Activated naive CD8-positive, alpha-beta T cell treated with anti-CD3 and anti-CD28 coated beads for 36 hours (primary cell): ENCODE measurements around the gene SSTR3. TPM values are rescaled to one million over a fixed set of nuclear protein-coding genes. Genes with fewer than 3 reads are reported as not detected.
"Not testable (repeated sequence)": the region's sequence is repeated elsewhere in the genome, so short reads cannot be mapped to it uniquely, and the experiment has no call there.

Source experiments
- DNase-seq: peaks from one replicate; pipeline ENCODE4 v3.0.0; 2021
- H3K27ac Mint-ChIP-seq: one replicate; pipeline ENCODE4 v1.8.0; 2022; ENCODE audit warnings: mild to moderate bottlenecking, moderate library complexity, mixed read lengths
- H3K27me3 Mint-ChIP-seq: one replicate; pipeline ENCODE4 v1.8.0; 2022; ENCODE audit warnings: mild to moderate bottlenecking, mixed read lengths
- H3K36me3 Mint-ChIP-seq: one replicate; pipeline ENCODE4 v1.8.0; 2021; ENCODE audit warnings: mild to moderate bottlenecking, mixed read lengths
- H3K4me1 Mint-ChIP-seq: one replicate; pipeline ENCODE4 v1.8.0; 2021; ENCODE audit warnings: mixed read lengths
- H3K4me3 Mint-ChIP-seq: one replicate; pipeline ENCODE4 v1.8.0; 2022; ENCODE audit warnings: mild to moderate bottlenecking, moderate library complexity, mixed read lengths
- H3K9me3 Mint-ChIP-seq: one replicate; pipeline ENCODE4 v1.8.0; 2022; ENCODE audit warnings: mixed read lengths
- total RNA-seq, 2 experiments: library from RNA; stranded (reverse); gene quantifications; one replicate each; pipeline ENCODE4 v1.2.3, GENCODE V29; 2021

Gene SSTR3
- total RNA-seq, 2 experiments from 2014 or later: 7.1 to 7.4 TPM

DNA sequence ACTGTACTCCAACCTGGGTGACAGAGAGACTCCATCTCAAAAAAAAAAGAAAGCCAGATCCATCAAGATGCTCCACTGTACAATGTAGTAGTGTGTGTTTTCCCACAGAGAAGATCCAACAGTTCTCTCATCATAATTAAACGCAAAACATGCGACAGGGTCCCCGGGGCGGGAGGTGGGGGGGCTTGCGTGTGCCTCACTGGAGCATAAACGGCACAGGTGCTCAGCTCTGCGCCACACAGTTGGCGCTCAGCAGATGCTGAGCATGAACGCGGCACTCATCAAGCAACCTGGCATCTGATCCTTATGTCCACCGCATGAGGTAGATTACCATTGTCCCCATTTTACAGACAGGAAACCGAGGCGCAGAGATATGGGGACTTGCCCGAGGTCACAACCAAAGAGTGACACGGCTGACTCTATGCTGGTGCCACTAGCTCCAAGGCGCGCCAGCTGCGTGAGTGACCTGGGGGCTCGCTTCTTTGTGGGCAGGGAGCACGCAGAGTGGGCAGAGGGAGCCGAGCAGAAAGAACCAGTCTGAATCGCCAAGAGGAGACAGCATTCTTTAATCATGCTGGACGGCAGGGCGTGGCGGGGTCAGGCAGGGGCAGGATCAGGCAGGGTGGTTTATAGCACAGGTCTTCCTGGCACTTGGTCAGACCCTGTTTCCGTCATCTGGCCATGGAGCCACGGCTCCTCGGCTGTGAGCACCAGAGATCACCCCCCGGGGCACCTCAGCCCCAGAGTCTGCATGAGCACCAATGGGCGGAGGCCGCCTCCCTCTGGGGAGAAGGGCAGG is 32.5 kb downstream of the SSTR3 start:
- Mint-ChIP-seq H3K4me1 (peaks cover 28% of the 10 kb centered on the region), H3K36me3 (no peaks in the 10 kb centered on the region), H3K4me3 (no peak overlapping the region), H3K27me3 (no peaks in the 10 kb centered on the region), H3K9me3 (no peaks in the 10 kb centered on the region), H3K27ac (no peak overlapping the region)
- no peak for DNase-seq

DNA sequence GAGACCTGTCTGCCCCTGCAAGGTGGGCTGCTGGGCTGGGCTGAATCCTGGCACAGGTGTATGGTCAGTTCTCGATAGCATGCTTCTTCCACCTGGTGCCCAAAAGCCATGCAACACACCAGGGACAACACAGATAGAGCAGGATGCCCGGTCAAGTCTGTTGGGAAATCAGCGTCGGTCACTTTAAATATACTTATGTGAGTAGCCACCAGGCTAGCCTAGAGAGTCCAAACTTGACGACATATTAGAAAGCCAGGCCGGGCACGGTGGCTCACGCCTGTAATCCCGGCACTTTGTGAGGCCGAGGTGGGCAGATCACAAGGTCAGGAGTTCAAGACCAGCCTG is 33.2 kb downstream of the SSTR3 start:
- H3K27ac Mint-ChIP-seq: no peak overlapping the region
- no peaks in the 10 kb centered on the region for H3K36me3 Mint-ChIP-seq
- no peaks in the 10 kb centered on the region for H3K27me3 Mint-ChIP-seq
- no peaks in the 10 kb centered on the region for H3K9me3 Mint-ChIP-seq
- H3K4me1 Mint-ChIP-seq: peaks cover 24% of the 10 kb centered on the region
- no peak overlapping the region for H3K4me3 Mint-ChIP-seq
- no peak for DNase-seq

DNA sequence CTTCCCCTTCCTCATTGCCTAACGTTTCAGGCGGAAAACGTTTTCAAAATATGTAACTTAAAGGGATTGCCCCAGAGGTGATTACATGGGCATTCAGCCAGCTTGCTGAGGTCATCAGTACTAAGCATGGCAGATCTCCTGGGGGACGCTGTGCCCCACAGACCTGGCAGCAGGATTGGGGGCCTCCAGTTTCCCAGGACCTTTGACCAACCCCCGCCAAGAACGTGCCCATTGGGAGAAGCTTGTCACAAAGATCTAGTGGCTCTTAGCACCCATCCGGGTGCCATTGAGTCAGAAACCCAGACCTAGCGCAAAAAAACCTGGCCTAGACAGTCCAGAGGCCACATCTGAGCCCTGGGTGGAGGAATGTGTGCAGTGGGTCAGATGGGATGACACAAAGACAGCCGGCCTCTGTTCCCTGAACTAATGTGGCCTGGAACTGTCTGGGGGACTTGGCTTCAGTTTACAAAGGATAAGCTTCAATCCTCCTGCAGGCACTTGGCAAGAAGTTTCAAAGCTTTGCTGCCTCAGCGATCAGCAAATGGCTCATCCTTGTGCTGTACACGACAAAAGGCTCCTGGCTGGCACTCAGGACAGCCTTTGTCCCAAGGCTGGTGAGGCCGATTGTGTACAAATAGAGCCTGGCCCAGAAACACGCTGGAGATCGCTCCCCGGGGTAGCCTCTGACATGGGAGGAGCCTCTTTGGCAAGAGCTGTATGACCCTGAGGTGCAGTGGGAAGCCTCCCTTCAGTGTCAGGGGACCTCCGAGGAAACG is 33.7 kb downstream of the SSTR3 start:
- Mint-ChIP-seq H3K27me3 (no peaks in the 10 kb centered on the region), H3K9me3 (no peaks in the 10 kb centered on the region), H3K36me3 (no peaks in the 10 kb centered on the region), H3K4me3 (no peak overlapping the region), H3K27ac (no peak overlapping the region), H3K4me1 (peaks cover 22% of the 10 kb centered on the region)
- DNase-seq: no peak

DNA sequence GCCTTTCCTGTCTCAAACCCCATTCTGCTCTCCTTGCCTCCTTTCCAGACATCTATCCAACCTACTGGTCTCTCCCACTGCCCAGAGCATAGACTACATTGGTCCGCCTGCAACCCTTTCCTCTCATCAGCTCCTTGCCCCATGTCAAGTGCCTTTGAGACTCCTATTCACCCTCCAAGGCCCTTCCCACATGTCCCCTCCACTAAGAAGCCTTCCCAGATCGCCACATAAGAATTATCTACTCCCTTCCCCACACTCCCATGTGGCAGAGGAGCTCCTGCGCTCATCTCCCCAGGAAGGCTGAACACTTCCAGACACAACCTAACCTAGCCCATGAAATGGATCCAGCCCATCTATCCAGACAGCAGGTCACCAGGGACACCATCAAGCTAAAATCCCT is 34.5 kb downstream of the SSTR3 start:
- no peak for DNase-seq
- H3K27me3 Mint-ChIP-seq: no peaks in the 10 kb centered on the region
- no peak overlapping the region for H3K4me3 Mint-ChIP-seq
- H3K9me3 Mint-ChIP-seq: no peaks in the 10 kb centered on the region
- H3K27ac Mint-ChIP-seq: no peak overlapping the region
- H3K36me3 Mint-ChIP-seq: no peaks in the 10 kb centered on the region
- H3K4me1 Mint-ChIP-seq: peaks cover 17% of the 10 kb centered on the region

DNA sequence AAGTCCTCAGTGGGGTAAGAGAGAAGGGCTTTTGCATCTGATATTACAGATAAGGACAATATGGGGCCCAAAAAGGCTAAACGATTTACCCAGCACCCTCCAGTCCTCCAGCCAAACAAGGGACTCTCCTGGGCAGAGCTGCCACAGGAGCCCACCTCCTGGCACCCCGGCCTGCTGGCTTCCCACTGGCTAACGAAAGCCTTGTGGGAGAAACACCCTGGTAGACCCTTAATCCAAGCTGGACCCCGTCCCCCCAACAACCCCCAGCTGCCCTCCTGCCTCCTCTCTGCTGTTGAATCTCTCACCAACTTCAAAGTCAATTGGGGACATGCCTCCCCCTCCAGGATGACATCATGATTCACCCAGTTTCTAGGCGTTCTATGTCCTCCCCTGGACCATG is 35.1 kb downstream of the SSTR3 start:
- peaks cover 17% of the 10 kb centered on the region for H3K4me1 Mint-ChIP-seq
- no peaks in the 10 kb centered on the region for H3K9me3 Mint-ChIP-seq
- DNase-seq: no peak
- no peak overlapping the region for H3K4me3 Mint-ChIP-seq
- H3K27me3 Mint-ChIP-seq: no peaks in the 10 kb centered on the region
- peak overlapping the region; percentile 89 for H3K27ac Mint-ChIP-seq
- H3K36me3 Mint-ChIP-seq: no peaks in the 10 kb centered on the region

DNA sequence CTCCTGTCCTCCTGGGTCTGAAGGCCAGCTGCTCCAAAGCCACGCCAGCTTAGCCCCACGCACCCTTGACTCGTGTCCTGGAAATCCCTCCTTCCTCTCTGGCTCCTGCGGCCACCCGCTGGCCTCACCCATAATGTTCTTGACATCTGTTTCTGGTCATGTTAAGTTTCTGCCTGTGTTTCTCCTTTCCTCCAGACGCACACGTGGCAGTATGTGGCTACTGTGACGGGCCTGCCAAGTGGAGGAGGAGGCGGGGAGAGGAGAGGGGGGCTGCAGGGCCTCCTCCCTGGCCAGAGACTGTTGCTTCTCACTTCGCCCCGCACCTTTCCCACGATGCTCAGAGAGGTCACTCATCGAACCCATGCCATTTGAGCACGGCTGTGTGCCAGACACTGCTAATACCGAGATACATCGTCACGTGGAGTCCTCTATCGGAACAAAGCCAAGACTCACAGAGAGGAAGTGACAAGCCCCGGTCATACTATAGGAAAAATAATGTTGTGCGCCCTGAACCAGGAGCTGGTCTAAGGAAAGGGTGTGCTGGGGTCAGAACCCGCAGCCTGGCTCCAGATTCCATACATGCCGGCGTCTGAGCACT is 35.7 kb downstream of the SSTR3 start:
- H3K36me3 Mint-ChIP-seq: no peaks in the 10 kb centered on the region
- peaks cover 17% of the 10 kb centered on the region for H3K4me1 Mint-ChIP-seq
- H3K27ac Mint-ChIP-seq: peak overlapping the region; percentile 89
- H3K4me3 Mint-ChIP-seq: peak overlapping the region; percentile 40
- H3K9me3 Mint-ChIP-seq: no peaks in the 10 kb centered on the region
- no peaks in the 10 kb centered on the region for H3K27me3 Mint-ChIP-seq
- no peak for DNase-seq

DNA sequence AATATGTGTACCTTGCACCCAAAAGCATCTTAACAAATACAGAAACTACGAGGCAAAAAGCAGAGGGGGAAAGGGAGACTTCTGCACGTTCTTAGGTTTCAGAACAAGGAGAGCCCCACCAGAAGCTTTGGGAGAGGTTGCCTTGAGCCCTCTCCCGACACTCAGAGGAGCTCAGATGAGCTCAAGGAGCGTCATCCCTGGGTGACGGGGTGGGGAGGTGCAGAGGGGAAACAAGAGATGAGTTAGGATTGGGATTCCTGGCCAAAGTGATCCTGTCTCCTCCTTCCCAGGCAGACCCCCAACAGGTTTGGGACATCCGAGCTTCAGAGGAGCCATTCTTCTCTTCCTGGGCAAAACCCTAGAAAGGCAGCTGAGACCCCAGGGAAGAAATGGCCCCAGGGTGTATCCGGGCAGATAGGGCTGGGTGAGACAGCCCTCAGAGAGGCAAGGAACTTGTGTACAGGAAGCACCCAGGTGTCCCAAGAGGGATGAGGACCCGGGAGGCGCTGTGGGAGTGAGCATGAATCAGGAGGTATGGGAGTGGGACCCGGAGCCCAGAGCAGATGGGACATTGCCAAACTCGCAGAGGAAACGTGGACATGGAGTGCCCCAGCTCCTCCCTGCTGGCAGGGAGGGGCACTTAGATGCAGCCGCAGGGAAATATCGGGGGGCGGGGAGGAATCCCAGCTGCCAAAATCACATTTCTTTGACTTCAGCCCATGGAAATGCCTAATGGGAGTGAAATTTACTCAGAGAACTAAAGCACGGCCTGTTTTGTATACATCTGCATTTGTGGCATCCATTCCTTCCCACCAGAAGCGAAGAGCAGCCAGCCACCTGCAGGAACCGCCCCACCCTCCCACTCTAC is 36.6 kb downstream of the SSTR3 start:
- Mint-ChIP-seq H3K27me3 (no peaks in the 10 kb centered on the region), H3K4me3 (no peak overlapping the region), H3K27ac (no peak overlapping the region), H3K36me3 (no peaks in the 10 kb centered on the region), H3K9me3 (no peaks in the 10 kb centered on the region), H3K4me1 (peaks cover 17% of the 10 kb centered on the region)
- DNase-seq: no peak

DNA sequence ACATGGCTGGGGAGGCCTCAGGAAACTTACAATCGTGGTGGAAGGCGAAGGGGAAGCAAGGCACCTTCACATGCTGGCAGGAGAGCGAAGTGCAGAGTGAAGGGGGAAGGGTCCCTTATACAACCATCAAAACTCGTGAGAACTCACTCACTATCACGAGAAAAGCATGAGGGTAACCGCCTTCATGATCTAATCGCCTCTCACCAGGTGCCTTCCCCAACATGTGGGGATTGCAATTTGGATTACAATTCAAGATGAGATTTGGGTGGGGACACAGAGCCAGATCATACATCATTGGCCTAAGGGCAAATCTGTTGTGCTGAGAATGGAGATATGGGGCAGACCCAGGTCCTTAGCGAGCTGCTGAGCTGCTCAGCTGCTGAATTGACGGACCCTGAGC is 37.3 kb downstream of the SSTR3 start:
- DNase-seq: no peak
- Mint-ChIP-seq H3K27me3 (no peaks in the 10 kb centered on the region), H3K4me1 (peaks cover 19% of the 10 kb centered on the region), H3K4me3 (no peak overlapping the region), H3K9me3 (no peaks in the 10 kb centered on the region), H3K36me3 (no peaks in the 10 kb centered on the region), H3K27ac (no peak overlapping the region)

DNA sequence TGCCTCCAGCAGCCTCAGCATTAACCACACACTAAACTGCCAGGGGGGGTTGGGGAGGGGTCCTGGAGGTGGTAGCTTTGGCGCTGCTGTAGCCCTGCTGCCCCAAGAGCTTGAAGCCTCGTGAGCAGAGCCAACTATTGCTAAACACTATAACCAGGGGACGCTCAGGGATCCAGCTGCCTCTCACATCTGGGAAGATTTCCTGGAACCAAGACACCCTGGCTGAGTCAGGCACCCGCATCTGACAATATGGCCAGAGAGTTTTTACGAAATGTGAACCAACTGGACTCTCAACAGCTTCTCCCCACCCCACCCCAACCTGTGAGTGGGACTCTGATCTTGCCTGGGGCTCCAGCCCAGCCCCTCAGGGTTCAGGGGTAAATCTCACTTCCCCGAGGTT is 38.6 kb downstream of the SSTR3 start:
- no peak overlapping the region for H3K27ac Mint-ChIP-seq
- peaks cover 30% of the 10 kb centered on the region for H3K4me1 Mint-ChIP-seq
- no peaks in the 10 kb centered on the region for H3K36me3 Mint-ChIP-seq
- no peaks in the 10 kb centered on the region for H3K9me3 Mint-ChIP-seq
- H3K4me3 Mint-ChIP-seq: no peak overlapping the region
- DNase-seq: no peak
- no peaks in the 10 kb centered on the region for H3K27me3 Mint-ChIP-seq

DNA sequence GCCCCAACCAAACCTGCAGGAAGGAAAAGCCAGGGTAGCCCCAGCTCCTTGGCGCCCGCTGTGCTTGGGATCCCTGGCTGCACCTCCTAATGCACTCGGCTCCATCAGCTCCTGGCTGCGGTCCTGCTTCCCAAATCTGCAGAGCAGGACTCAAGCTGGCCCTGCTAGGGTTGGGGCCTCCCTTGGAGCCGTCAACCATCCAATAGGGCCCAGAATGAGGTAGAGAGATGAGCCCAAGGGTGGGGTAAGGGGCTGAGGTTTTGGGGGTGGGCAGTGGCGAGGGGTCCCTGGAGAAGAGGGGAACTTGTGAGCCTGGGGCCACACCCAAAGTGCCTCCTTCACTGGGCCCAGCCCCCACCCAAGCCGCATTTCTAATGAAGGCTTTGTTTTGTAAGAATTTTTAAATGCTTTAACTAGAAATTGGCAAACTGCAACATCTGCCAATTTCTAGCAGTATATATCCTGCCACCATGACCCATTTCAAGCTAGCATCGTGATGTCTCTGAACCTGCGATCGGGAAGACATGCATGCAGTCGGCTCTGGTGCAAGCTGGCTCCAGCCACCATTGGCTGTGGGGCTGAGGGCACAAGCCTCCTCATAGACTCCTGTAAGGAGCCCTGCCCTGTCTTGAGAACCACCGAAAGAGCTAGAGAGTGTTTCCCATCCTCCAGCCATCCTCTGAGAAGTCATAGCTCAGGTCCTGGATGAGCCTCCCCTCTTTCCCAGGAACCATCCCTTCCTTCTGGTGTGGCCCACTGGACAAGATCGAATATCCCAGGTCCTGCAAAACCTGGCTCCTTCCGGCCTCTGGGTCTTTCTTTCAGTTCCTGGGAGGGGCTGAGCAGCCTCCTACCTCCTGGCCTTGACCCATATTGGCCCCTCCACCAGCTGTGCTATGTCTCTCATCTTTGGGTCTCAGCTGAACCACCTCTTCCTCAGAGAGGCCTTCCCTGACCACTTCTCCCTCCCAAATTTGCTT is 39.7 kb downstream of the SSTR3 start:
- Mint-ChIP-seq H3K36me3 (no peaks in the 10 kb centered on the region), H3K4me3 (no peak overlapping the region), H3K9me3 (no peaks in the 10 kb centered on the region), H3K27ac (no peak overlapping the region), H3K27me3 (no peaks in the 10 kb centered on the region), H3K4me1 (peaks cover 41% of the 10 kb centered on the region)
- no peak for DNase-seq

DNA sequence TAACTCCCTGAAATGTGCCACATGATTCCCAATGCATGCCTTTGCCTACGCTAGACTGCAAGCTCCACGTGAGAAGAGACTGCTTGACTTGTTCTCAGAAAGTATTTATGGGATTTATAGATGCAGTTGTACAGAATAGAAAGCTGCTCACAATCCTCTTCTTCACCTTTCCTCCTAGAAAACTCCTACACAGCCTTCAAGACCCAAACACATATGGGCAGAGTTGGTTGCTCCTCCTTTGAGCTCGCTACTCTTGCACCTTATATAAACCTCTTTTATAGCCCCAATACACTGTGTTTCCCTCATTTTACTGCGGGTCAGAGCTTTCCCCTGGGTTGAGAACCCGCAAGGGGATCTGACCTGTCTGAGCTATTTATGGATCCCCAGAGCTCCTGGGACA is 40.6 kb downstream of the SSTR3 start:
- H3K27ac Mint-ChIP-seq: no peak overlapping the region
- peaks cover 41% of the 10 kb centered on the region for H3K4me1 Mint-ChIP-seq
- no peaks in the 10 kb centered on the region for H3K27me3 Mint-ChIP-seq
- H3K9me3 Mint-ChIP-seq: no peaks in the 10 kb centered on the region
- no peaks in the 10 kb centered on the region for H3K36me3 Mint-ChIP-seq
- H3K4me3 Mint-ChIP-seq: no peak overlapping the region
- no peak for DNase-seq

DNA sequence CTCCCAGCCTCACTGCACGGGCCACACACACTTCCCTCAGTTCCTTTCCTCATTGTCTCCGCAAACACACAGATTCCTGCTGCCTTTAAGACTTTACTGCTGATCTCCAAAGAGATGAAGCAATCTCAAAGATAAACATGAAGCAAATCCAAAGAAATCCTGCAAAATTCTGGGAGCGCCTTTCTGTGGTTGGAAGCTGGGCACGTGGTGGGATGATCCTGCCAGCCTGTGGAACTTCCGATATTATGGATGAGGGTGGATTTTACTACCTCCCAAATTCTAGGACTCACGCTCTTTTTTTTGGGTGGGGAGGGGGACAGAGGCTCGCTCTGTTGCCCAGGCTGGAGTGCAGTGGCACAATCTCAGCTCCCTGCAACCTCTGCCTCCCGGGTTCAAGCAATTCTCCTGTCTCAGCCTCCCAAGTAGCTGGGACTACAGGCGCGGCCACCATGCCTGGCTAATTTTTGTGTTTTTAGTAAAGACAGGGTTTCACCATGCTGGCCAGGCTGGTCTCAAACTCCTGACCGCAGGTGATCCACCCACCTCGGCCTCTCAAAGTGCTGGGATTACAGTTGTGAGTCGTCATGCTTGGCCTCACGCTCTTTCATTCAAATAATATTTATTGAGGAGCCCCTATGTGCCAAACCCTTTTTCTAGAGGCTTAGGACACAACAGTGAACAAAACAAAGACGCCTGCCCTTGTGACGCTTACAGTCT is 41.4 kb downstream of the SSTR3 start:
- not testable (repeated sequence) for H3K27me3 Mint-ChIP-seq, H3K27ac Mint-ChIP-seq, H3K4me3 Mint-ChIP-seq, H3K9me3 Mint-ChIP-seq, DNase-seq, H3K36me3 Mint-ChIP-seq
- peaks cover 42% of the 10 kb centered on the region for H3K4me1 Mint-ChIP-seq

DNA sequence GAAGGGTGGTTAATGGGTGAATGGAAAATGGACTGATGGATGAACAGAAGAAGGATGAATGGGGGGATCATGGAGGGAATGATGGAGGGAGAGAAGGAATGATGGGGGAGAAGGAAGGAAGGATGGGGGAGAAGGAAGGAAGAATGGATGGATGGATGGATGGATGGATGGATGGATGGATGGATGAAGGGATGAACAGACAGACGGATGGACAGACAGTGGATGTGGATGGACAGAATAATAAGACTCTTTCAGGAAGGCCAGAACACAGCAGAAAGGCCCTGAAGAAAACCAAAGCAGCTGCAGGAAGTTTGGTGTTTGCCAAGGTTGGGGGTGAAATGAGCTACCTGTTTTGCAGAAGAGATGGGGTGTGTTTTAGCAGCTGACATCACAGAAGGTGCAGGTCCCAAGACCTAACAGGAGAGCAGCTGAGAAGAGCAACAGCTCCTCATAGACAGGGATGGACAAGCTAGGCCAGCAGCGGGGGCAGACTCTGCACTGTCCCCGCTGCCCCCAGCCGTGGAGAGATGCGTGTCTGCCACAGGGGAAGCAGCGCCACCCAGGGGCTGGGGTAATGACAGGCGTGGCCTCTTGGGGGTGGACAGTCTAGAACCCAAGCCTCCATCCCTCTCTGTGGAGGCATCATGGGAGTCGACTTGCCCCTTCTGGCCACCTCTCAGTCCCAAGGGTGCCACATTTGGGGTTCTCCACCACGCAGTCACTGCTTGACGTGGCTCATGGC is 42.2 kb downstream of the SSTR3 start:
- H3K27me3 Mint-ChIP-seq: no peaks in the 10 kb centered on the region
- no peak for DNase-seq
- H3K4me1 Mint-ChIP-seq: peaks cover 45% of the 10 kb centered on the region
- H3K36me3 Mint-ChIP-seq: no peaks in the 10 kb centered on the region
- H3K4me3 Mint-ChIP-seq: no peak overlapping the region
- no peaks in the 10 kb centered on the region for H3K9me3 Mint-ChIP-seq
- H3K27ac Mint-ChIP-seq: peak overlapping the region; percentile 34
